ENCODE measurements around the gene SERPINF2. TPM values are rescaled to one million over a fixed set of nuclear protein-coding genes. Genes with fewer than 3 reads are reported as not detected.

SERPINF2 gene
- total and polyA plus RNA-seq, 2 donors = 4.3 to 31.0 TPM

- Histone ChIP-seq H3K27ac (ENCODE audit: low read depth in 1 of 2, low read length in 1 of 2) (peak within 1 kb of the TSS; percentile 57 to 94), H3K9me3 (ENCODE audit: control insufficient read depth in 2 of 2, insufficient read depth in 1 of 2, low read length in 1 of 2) (no peaks in the 10 kb centered on the region), H3K4me1 (ENCODE audit: control insufficient read depth in 2 of 2, insufficient read depth in 2 of 2, low read length in 2 of 2) (peaks cover 20 to 43% of the 10 kb centered on the region in 2 donors), H3K4me3 (ENCODE audit: low read length in 2 of 2) (peak within 1 kb of the TSS; percentile 50 to 73), H3K36me3 (ENCODE audit: control insufficient read depth in 2 of 2, insufficient read depth in 2 of 2, low read length in 1 of 2) (peaks cover 23 to 29% of the 10 kb centered on the region in 2 donors), H3K27me3 (ENCODE audit: control insufficient read depth in 2 of 2, insufficient read depth in 1 of 2, low read length in 1 of 2) (no peaks in the 10 kb centered on the region)
- peak in 8 of 9 donors; percentile 64 to 92 (median 80) for DNase-seq (ENCODE audit: low read depth in 6 of 9, low spot score in 9 of 9)
- under 1% methylated on average over 57 of the region's 57 CpGs for WGBS
Observed at GRCh38 chr17:1724351-1724868, 18.3 kb upstream of the SERPINF2 start, which contains the start of gene WDR81. WDR81 (plus strand) TSS chr17:1724704; CDS start chr17:1724960, 256 bp downstream.

GRCh38 chr17:1724869-1725641 is 17.6 kb upstream of the SERPINF2 start:
- Histone ChIP-seq H3K36me3 (ENCODE audit: control insufficient read depth in 2 of 2, insufficient read depth in 2 of 2, low read length in 1 of 2) (peaks cover 23 to 30% of the 10 kb centered on the region in 2 donors), H3K4me1 (ENCODE audit: control insufficient read depth in 2 of 2, insufficient read depth in 2 of 2, low read length in 2 of 2) (peaks cover 20 to 43% of the 10 kb centered on the region in 2 donors)

GRCh38 chr17:1725642-1726511 is 16.8 kb upstream of the SERPINF2 start:
- Histone ChIP-seq H3K36me3 (ENCODE audit: control insufficient read depth in 2 of 2, insufficient read depth in 2 of 2, low read length in 1 of 2) (peaks cover 29 to 36% of the 10 kb centered on the region in 2 donors), H3K4me1 (ENCODE audit: control insufficient read depth in 2 of 2, insufficient read depth in 2 of 2, low read length in 2 of 2) (peaks cover 20 to 39% of the 10 kb centered on the region in 2 donors)
- no peak for DNase-seq (ENCODE audit: low read depth in 6 of 9, low spot score in 9 of 9)

More at GRCh38 chr17:1724869-1725641, 17.6 kb upstream of the SERPINF2 start:
- 26% methylated on average over 51 of the region's 51 CpGs for WGBS
- DNase-seq (ENCODE audit: low read depth in 6 of 9, low spot score in 9 of 9) = no peak
- Histone ChIP-seq H3K27me3 (ENCODE audit: control insufficient read depth in 2 of 2, insufficient read depth in 1 of 2, low read length in 1 of 2) (no peaks in the 10 kb centered on the region), H3K9me3 (ENCODE audit: control insufficient read depth in 2 of 2, insufficient read depth in 1 of 2, low read length in 1 of 2) (no peaks in the 10 kb centered on the region), H3K27ac (ENCODE audit: low read depth in 1 of 2, low read length in 1 of 2) (peak overlapping the region in 1 of 2 donors; percentile 75), H3K4me3 (ENCODE audit: low read length in 2 of 2) (peak overlapping the region; percentile 50 to 73)

GRCh38 chr17:1726626-1727257 is 15.9 kb upstream of the SERPINF2 start:
- no peaks in the 10 kb centered on the region for H3K27me3 ChIP-seq (ENCODE audit: control insufficient read depth in 2 of 2, insufficient read depth in 1 of 2, low read length in 1 of 2)
- no peak overlapping the region for H3K27ac ChIP-seq (ENCODE audit: low read depth in 1 of 2, low read length in 1 of 2)
- peaks cover 20 to 39% of the 10 kb centered on the region in 2 donors for H3K4me1 ChIP-seq (ENCODE audit: control insufficient read depth in 2 of 2, insufficient read depth in 2 of 2, low read length in 2 of 2)
- 97% methylated on average over 18 of the region's 18 CpGs for WGBS
- no peak overlapping the region for H3K4me3 ChIP-seq (ENCODE audit: low read length in 2 of 2)
- no peak for DNase-seq (ENCODE audit: low read depth in 6 of 9, low spot score in 9 of 9)
- H3K36me3 ChIP-seq (ENCODE audit: control insufficient read depth in 2 of 2, insufficient read depth in 2 of 2, low read length in 1 of 2) = peaks cover 35 to 38% of the 10 kb centered on the region in 2 donors
- no peaks in the 10 kb centered on the region for H3K9me3 ChIP-seq (ENCODE audit: control insufficient read depth in 2 of 2, insufficient read depth in 1 of 2, low read length in 1 of 2)

More at GRCh38 chr17:1725642-1726511, 16.8 kb upstream of the SERPINF2 start:
- 97% methylated on average over 54 of the region's 54 CpGs for WGBS
- Histone ChIP-seq H3K9me3 (ENCODE audit: control insufficient read depth in 2 of 2, insufficient read depth in 1 of 2, low read length in 1 of 2) (no peaks in the 10 kb centered on the region), H3K27ac (ENCODE audit: low read depth in 1 of 2, low read length in 1 of 2) (no peak overlapping the region), H3K27me3 (ENCODE audit: control insufficient read depth in 2 of 2, insufficient read depth in 1 of 2, low read length in 1 of 2) (no peaks in the 10 kb centered on the region), H3K4me3 (ENCODE audit: low read length in 2 of 2) (peak overlapping the region in 1 of 2 donors; percentile 50)

GRCh38 chr17:1727258-1727789 is 15.3 kb upstream of the SERPINF2 start:
- Histone ChIP-seq H3K4me1 (ENCODE audit: control insufficient read depth in 2 of 2, insufficient read depth in 2 of 2, low read length in 2 of 2) (peaks cover 20 to 35% of the 10 kb centered on the region in 2 donors), H3K36me3 (ENCODE audit: control insufficient read depth in 2 of 2, insufficient read depth in 2 of 2, low read length in 1 of 2) (peaks cover 36 to 38% of the 10 kb centered on the region in 2 donors), H3K27me3 (ENCODE audit: control insufficient read depth in 2 of 2, insufficient read depth in 1 of 2, low read length in 1 of 2) (no peaks in the 10 kb centered on the region), H3K27ac (ENCODE audit: low read depth in 1 of 2, low read length in 1 of 2) (no peak overlapping the region), H3K4me3 (ENCODE audit: low read length in 2 of 2) (no peak overlapping the region), H3K9me3 (ENCODE audit: control insufficient read depth in 2 of 2, insufficient read depth in 1 of 2, low read length in 1 of 2) (no peaks in the 10 kb centered on the region)
- DNase-seq (ENCODE audit: low read depth in 6 of 9, low spot score in 9 of 9) = no peak
- 98% methylated on average over 21 of the region's 21 CpGs for WGBS

- Histone ChIP-seq H3K36me3 (ENCODE audit: control insufficient read depth in 2 of 2, insufficient read depth in 2 of 2, low read length in 1 of 2) (peaks cover 43% of the 10 kb centered on the region in 2 donors), H3K27ac (ENCODE audit: low read depth in 1 of 2, low read length in 1 of 2) (no peak overlapping the region), H3K27me3 (ENCODE audit: control insufficient read depth in 2 of 2, insufficient read depth in 1 of 2, low read length in 1 of 2) (no peaks in the 10 kb centered on the region), H3K4me3 (ENCODE audit: low read length in 2 of 2) (no peak overlapping the region), H3K4me1 (ENCODE audit: control insufficient read depth in 2 of 2, insufficient read depth in 2 of 2, low read length in 2 of 2) (peaks cover 16 to 32% of the 10 kb centered on the region in 2 donors), H3K9me3 (ENCODE audit: control insufficient read depth in 2 of 2, insufficient read depth in 1 of 2, low read length in 1 of 2) (no peaks in the 10 kb centered on the region)
- no peak for DNase-seq (ENCODE audit: low read depth in 6 of 9, low spot score in 9 of 9)
- 97% methylated on average over 28 of the region's 28 CpGs for whole genome bisulfite sequencing
Observed at GRCh38 chr17:1727876-1728630, 14.6 kb upstream of the SERPINF2 start.

GRCh38 chr17:1729966-1730325 is 12.7 kb upstream of the SERPINF2 start:
- DNase-seq (ENCODE audit: low read depth in 6 of 9, low spot score in 9 of 9) = no peak
- H3K4me1 ChIP-seq (ENCODE audit: control insufficient read depth in 2 of 2, insufficient read depth in 2 of 2, low read length in 2 of 2) = peaks cover 5 to 19% of the 10 kb centered on the region in 2 donors
- no peak overlapping the region for H3K4me3 ChIP-seq (ENCODE audit: low read length in 2 of 2)
- H3K36me3 ChIP-seq (ENCODE audit: control insufficient read depth in 2 of 2, insufficient read depth in 2 of 2, low read length in 1 of 2) = peaks cover 55 to 59% of the 10 kb centered on the region in 2 donors
- no peaks in the 10 kb centered on the region for H3K27me3 ChIP-seq (ENCODE audit: control insufficient read depth in 2 of 2, insufficient read depth in 1 of 2, low read length in 1 of 2)
- H3K9me3 ChIP-seq (ENCODE audit: control insufficient read depth in 2 of 2, insufficient read depth in 1 of 2, low read length in 1 of 2) = no peaks in the 10 kb centered on the region
- WGBS = 92% methylated on average over 15 of the region's 15 CpGs
- no peak overlapping the region for H3K27ac ChIP-seq (ENCODE audit: low read depth in 1 of 2, low read length in 1 of 2)

All from thymus (tissue), 11 donors.